GM19467 (cell line): ENCODE measurements around the gene PPIL1.

Source experiments
- ATAC-seq: cut with Tn5 transposase; IDR thresholded peaks from one replicate; pipeline ENCODE4 v1.9.1; 2021; ENCODE audit warnings: mild to moderate bottlenecking, moderate library complexity; ENCODE audit not compliant: unreplicated experiment

Gene PPIL1

GRCh38 chr6:36857325-36857724 is 17.3 kb downstream of the PPIL1 start:
- ATAC-seq: no peak

- no peak for ATAC-seq
Measured at GRCh38 chr6:36856277-36856676, 18.3 kb downstream of the PPIL1 start.

DNA sequence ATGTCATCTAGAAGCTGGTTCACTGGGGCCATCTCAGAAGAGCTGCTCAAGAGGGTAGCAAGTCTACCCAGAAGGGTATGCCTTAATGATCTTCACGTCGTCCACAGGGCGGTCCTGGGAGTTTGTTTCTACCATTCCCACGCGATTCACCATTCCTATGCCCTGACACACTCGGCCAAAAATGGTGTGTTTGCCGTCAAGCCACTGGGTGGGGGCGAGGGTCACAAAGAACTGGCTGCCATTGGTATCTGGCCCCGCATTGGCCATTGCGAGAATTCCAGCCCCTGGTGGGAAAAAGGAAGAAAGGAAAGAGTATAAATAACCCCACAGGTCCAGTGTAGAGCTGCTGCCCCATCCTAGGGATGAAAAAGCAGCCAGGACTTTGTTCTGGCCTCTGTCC is 18.9 kb downstream of the PPIL1 start:
- ATAC-seq: no peak

- no peak for ATAC-seq
Measured at GRCh38 chr6:36853325-36853724, 21.3 kb downstream of the PPIL1 start.

DNA sequence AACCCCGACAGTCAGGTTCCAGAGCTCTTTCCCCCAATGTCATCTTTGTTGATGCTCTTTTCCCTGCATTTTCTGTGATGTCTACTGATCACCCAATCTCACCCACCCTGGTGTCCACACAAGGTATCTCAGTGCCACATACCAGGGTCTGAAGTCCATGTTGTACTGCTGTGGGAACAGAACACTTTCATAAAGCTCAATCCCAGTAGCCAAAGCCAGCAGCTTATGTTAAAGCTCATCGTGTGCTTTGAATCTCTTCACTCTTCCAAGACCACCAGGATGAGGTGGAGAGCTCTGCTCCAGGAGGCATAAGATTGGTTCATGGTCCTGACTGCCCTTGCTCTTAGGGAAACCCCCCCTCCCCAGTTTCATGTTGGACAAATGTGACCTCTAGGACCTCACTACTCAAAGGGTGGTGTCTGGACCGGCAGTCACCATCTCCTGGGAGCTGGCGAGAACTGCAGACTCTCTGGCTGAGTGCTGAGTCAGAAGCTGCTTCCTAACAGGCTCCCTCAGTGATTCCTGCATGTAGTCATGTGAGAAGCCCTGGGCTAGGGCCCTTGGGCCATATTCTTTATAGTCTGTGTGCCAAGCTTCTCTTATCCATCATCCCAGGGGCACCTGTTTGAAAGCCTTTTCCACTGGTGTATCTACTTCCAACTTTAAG is 22.0 kb downstream of the PPIL1 start:
- no peak for ATAC-seq

DNA sequence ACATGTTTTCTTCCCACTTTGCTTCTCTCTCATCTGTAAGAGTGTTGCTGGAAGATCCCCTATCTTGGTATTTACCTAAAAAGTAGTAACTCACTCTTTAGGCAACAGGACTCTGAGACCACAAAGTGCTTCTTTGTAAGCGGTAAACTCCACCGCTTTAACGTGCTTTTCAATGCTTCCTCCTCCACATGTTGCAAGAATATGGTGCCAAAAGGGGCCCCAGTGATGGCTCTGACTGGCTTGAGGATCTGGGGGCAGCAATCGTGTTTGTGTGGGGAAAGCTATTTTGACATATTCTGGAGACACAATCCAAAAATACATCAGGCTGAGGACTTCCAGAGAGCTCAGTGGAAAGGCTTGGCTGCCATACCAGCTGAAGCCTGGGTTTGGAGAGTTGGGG is 23.0 kb downstream of the PPIL1 start:
- ATAC-seq: no peak

- no peak for ATAC-seq
Measured at GRCh38 chr6:36851149-36851614, 23.4 kb downstream of the PPIL1 start.

DNA sequence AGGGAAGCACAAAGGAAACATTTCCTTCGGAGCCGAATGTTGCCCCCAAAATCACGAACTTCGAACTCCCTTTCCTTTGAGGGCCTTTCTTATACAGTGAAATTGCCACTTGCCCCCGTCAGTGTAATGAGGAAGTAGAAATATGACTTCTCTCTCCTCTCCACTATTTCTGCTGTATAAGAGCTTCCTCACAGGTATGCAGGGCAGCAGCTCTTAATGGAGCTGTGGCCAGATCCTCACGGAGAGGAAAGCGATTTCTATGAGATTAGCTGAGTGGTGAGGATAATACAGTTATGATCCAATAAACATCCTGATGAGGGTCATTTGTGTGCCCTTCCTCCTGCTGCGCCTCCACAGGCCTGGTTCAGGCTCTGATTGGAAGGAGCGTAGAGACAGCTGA is 24.6 kb downstream of the PPIL1 start:
- no peak for ATAC-seq

GRCh38 chr6:36848658-36849441 is 25.8 kb downstream of the PPIL1 start:
- no peak for ATAC-seq

DNA sequence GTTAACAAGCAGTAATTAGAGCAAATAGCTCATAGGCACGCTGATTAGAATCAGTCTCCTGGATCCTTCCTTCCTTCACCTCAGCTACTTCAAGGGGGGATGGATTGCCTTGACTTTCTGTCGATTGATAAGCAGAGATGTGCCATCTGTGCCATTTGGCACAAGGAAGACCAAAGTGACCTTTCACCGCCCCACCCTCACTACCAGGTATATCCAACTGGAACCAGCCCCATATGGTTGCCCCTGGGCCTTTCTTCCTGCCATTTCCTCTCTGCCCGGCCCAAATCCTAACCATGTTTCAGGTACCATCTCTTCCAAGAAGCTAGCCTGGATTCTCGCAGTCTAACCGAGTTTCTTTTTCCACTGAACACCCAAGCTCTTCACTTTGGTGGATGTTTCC is 26.6 kb downstream of the PPIL1 start:
- no peak for ATAC-seq

GRCh38 chr6:36847152-36847551 is 27.5 kb downstream of the PPIL1 start:
- ATAC-seq: no peak

DNA sequence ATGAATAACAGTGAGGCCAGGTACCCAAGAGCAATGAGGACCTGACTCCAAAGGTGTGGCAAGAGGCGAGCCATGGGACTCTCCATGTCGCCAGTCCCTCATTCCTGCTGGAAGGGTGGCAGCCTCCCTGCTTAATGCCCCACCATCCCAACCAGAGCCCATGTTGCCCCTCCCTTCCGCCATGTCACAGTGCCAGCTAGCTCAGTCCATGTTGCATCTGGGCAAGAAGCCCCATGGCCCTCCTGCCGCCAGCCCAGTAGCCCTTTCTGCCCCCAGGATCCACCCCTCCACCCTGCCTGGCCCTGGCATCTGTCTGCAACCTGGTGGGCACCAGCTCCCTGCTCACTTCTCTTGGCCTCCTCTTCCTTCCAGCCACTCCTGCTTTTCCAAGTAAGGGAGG is 29.4 kb downstream of the PPIL1 start:
- ATAC-seq: no peak

- no peak for ATAC-seq
Measured at GRCh38 chr6:36844232-36845170, 30.1 kb downstream of the PPIL1 start.

GRCh38 chr6:36843170-36843569 is 31.4 kb downstream of the PPIL1 start:
- no peak for ATAC-seq

DNA sequence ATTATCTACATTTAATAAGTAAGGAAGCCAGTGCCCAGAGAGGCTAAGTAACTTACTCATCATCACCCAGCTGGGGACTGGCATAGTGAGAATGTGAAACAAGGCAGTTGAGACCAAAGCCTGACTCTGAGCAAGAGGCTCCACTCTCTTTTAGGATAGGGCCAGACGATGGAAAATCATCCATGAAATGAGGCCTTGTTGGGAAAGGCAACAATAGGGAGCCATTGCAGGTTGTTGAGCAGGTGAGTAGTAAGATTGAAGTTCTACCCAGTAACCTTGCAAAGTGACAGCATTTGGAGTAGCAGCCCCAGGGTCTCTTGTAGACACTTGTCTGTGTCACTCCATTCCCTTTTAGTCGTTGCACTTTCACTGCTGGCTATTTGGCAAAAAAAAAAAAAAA is 32.8 kb downstream of the PPIL1 start:
- ATAC-seq: no peak

GRCh38 chr6:36840432-36841403 is 33.9 kb downstream of the PPIL1 start:
- ATAC-seq: no peak

DNA sequence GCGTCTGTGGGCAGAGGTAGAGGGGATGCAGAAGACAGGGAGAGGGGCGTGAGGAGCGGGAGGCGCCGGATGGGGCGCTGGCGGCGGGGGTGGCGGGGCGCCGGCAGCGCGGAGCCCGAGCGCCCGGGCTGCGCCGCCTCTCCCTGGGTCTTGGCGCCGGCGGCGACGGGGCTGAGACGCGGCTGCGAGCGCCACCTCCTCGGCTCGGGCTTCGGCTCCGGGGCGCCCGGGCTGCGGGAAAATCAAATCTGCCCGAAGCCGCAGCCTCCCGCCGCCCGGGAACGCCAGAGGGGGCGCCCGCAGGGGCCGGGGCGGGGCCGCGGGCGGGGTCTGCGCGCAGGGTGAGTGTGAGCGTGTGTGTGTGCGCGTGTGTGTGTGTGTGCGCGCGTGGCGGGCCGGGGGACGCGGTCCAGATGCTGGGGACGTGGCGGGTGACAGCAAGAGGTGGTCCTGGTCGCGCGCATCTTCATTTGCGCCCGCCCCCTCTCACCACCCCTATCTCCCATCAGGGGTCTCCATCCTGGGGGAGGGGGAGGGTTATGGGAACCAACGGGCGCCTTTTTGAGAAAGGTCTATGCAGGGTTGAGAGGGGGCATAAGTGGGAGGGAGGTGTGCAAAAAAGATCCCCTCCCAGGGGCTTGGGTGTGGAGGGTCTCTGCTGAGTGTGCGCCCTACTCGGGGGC is 34.7 kb downstream of the PPIL1 start:
- ATAC-seq: no peak

- no peak for ATAC-seq
Measured at GRCh38 chr6:36838896-36839748, 35.5 kb downstream of the PPIL1 start, which contains the start of gene CPNE5. CPNE5 (minus strand) TSS chr6:36839444; CDS start chr6:36839377, 67 bp downstream.

- ATAC-seq: no peak
Measured at GRCh38 chr6:36837686-36838085, 36.9 kb downstream of the PPIL1 start.
